Tibial nerve (tissue), 4 donors: Measurements from ENCODE around the gene ITGA1. TPM values are rescaled to one million over a fixed set of nuclear protein-coding genes. Genes with fewer than 3 reads are reported as not detected.
A peak's percentile ranks its signal among the peaks of the same experiment; 100 is the strongest.

Experiments
- DNase-seq, 2 donors: peaks; one replicate each; pipeline ENCODE4 v3.0.0-alpha.2; 2019; ENCODE audit warnings: low spot score in 2 of 2
- H3K27ac ChIP-seq, 4 donors: fragments of 200-600 bp; sonication (generic) in 3 of 4; one replicate each; pipeline ENCODE4 v1.5.1; 2017 to 2019; ENCODE audit warnings: mild to moderate bottlenecking in 1 of 4
- H3K27me3 ChIP-seq, 2 donors: fragments of 200-600 bp; sonication (generic) in 1 of 2; one replicate each; pipeline versions ENCODE4 v1.5.1 to v1.6.0; 2017 to 2019
- H3K36me3 ChIP-seq, 3 donors: fragments of 200-600 bp; sonication (generic); one replicate each; pipeline ENCODE4 v1.5.1; 2018 to 2019
- H3K4me1 ChIP-seq, 4 donors: fragments of 200-600 bp; sonication (generic) in 3 of 4; one replicate each; pipeline ENCODE4 v1.5.1; 2017 to 2019
- H3K4me3 ChIP-seq, 4 donors: fragments of 200-600 bp; sonication (generic) in 3 of 4; one replicate each; pipeline ENCODE4 v1.5.1; 2017 to 2019; ENCODE audit warnings: mild to moderate bottlenecking in 1 of 4, moderate library complexity in 1 of 4
- H3K9me3 ChIP-seq, 4 donors: fragments of 200-600 bp; sonication (generic) in 3 of 4; one replicate each; pipeline ENCODE4 v1.5.1; 2017 to 2019
- EP300 ChIP-seq, 2 donors: sonication (generic); formaldehyde crosslinking; IDR thresholded peaks; one replicate each; pipeline ENCODE4 v1.6.1; 2017; ENCODE audit warnings: antibody characterized with exemption in 2 of 2, mild to moderate bottlenecking in 1 of 2
- POLR2A ChIP-seq, 2 donors: fragments of 450-650 bp; IDR thresholded peaks; one replicate each; pipeline ENCODE4 v1.6.1; 2017; ENCODE audit warnings: antibody characterized with exemption in 2 of 2, mild to moderate bottlenecking in 2 of 2, moderate library complexity in 2 of 2
- WGBS, 2 donors: methylation state at CpG; one replicate each; pipeline ENCODE4 v1.1.5; 2018; 5-methylcytosine and 5-hydroxymethylcytosine counted together
- total RNA-seq, 4 donors: library from RNA; depleted of rRNA; stranded (reverse); fragments of >200 nt; gene quantifications; one replicate each; pipeline ENCODE4 v1.1.0, GENCODE V29; 2016
- TF ChIP-seq, protein P1 (sequence below), 5 experiments: fragments of 200-600 bp in 3 of 5; fragments of 450-650 bp in 2 of 5; sonication (generic) in 3 of 5; IDR thresholded peaks; one replicate each; pipeline ENCODE4 v1.5.1; 2016 to 2019; ENCODE audit warnings: antibody characterized with exemption in 5 of 5, mild to moderate bottlenecking in 3 of 5, moderate library complexity in 2 of 5

ITGA1 gene
- total RNA-seq, 4 donors from 2014 or later, result 26.8 to 62.5 (median 27.7) TPM

DNA sequence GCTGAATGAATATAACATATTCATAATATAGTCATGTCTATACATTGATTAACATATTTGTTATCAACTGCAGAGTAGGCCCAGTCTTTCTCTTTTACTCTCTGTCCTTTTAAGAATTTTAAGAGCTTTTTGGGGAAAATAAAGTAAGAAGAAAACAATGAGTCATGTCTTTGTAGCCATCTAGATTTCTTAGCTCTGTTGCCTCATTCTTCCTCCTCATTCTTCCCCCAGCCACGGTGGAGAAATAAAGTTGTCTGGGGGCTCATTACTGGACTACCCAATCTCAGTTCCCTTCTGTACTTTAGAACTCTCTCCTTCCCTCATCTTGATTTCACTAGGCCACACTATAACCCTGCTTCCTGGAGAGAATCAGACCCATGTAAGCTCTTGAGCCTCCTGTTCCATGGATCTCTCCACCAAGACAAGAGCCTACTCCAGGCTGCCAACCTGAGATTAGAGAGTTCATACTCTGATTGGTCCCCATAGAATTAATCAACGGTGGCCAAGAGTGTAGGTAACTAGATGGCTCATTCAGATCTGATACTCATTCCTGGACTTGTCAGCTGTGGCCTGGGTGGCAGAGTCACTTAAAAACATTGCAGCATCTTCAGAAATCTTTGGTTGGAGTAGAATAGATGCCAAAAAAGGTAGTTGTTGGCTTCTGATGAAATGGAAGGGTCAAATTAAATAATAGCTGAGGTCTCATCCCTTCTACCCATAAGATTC is 44.2 kb downstream of the ITGA1 start:
- Histone ChIP-seq H3K27ac (peak overlapping the region in 1 of 4 donors; percentile 56), H3K36me3 (no peaks in the 10 kb centered on the region), H3K27me3 (no peaks in the 10 kb centered on the region), H3K4me3 (no peak overlapping the region), H3K4me1 (peaks cover 0 to 20% (median 0%) of the 10 kb centered on the region in 4 donors), H3K9me3 (no peaks in the 10 kb centered on the region)
- DNase-seq, result no peak
- TF ChIP-seq, protein P1, sequence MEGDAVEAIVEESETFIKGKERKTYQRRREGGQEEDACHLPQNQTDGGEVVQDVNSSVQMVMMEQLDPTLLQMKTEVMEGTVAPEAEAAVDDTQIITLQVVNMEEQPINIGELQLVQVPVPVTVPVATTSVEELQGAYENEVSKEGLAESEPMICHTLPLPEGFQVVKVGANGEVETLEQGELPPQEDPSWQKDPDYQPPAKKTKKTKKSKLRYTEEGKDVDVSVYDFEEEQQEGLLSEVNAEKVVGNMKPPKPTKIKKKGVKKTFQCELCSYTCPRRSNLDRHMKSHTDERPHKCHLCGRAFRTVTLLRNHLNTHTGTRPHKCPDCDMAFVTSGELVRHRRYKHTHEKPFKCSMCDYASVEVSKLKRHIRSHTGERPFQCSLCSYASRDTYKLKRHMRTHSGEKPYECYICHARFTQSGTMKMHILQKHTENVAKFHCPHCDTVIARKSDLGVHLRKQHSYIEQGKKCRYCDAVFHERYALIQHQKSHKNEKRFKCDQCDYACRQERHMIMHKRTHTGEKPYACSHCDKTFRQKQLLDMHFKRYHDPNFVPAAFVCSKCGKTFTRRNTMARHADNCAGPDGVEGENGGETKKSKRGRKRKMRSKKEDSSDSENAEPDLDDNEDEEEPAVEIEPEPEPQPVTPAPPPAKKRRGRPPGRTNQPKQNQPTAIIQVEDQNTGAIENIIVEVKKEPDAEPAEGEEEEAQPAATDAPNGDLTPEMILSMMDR (IDR thresholded peaks at IDR 0.05), result no peak
- no peak for TF ChIP-seq EP300 (IDR thresholded peaks at IDR 0.05)
- no peak for TF ChIP-seq POLR2A (IDR thresholded peaks at IDR 0.05)
- WGBS, 2 donors, result 57 to 64% methylated on average over 2 of the region's 2 CpGs

DNA sequence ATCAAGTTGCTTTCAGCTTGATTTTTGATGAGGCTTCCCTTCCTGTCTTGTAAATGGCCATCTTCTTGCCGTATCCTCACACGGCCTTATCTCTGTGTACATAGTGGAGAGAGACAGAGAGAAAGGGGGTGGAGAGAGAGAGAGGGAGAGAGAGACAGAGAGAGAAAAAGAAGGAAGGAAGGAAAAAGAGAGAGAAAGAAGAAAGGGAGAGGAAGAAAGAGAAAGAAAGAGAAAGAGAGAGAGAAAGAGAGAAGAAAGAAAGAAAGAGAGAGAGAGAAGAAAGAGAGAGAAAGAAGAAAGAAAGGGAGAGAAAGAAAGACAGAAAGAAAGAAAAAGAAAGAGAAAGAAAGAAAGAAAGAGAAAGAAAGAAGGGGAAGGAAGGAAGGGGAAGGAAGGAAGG is 46.6 kb downstream of the ITGA1 start:
- no peaks in the 10 kb centered on the region for H3K9me3 ChIP-seq
- H3K36me3 ChIP-seq, result no peaks in the 10 kb centered on the region
- no peak overlapping the region for H3K4me3 ChIP-seq
- peak overlapping the region in 1 of 4 donors; percentile 17 for H3K27ac ChIP-seq
- WGBS, 2 donors, result 96 to 97% methylated on average over 2 of the region's 2 CpGs
- TF ChIP-seq, protein P1 (IDR thresholded peaks at IDR 0.05), result no peak
- no peak for TF ChIP-seq POLR2A (IDR thresholded peaks at IDR 0.05)
- TF ChIP-seq EP300 (IDR thresholded peaks at IDR 0.05), result no peak
- H3K27me3 ChIP-seq, result no peaks in the 10 kb centered on the region
- DNase-seq, result no peak
- H3K4me1 ChIP-seq, result peaks cover 0 to 39% (median under 1%) of the 10 kb centered on the region in 4 donors

DNA sequence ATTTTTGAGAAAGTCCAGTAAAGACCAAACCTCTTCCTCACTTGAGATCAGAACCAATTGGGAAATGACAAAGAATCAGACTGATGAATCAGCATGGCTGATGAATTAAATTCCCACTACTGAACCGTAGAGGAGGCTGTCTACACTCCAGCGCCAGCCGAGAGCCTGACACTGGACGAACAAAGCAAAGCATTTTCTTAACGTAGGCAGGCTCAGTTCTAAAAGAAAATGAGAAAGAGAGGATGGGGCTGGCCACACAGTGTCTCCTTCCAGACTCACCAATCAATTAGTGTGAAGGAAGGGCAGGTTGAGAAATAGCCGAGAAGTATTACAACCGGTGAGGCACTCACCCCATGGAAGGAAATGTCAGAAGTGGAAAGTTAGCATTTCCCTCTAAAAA is 49.4 kb downstream of the ITGA1 start:
- Histone ChIP-seq H3K36me3 (no peaks in the 10 kb centered on the region), H3K9me3 (no peaks in the 10 kb centered on the region), H3K27me3 (no peaks in the 10 kb centered on the region), H3K4me3 (peak overlapping the region in 1 of 4 donors; percentile 25), H3K4me1 (peaks cover 0 to 44% (median 5%) of the 10 kb centered on the region in 4 donors), H3K27ac (peak overlapping the region; percentile 47 to 85 (median 64))
- WGBS, 2 donors, result 23 to 29% methylated on average over 7 of the region's 7 CpGs
- TF ChIP-seq POLR2A (IDR thresholded peaks at IDR 0.05), result no peak
- peak in 1 of 2 donors; percentile 49 for TF ChIP-seq EP300 (IDR thresholded peaks at IDR 0.05)
- TF ChIP-seq, protein P1 (IDR thresholded peaks at IDR 0.05), result peak in 3 of 5 experiments; percentile 13 to 32 (median 16)
- no peak for DNase-seq

DNA sequence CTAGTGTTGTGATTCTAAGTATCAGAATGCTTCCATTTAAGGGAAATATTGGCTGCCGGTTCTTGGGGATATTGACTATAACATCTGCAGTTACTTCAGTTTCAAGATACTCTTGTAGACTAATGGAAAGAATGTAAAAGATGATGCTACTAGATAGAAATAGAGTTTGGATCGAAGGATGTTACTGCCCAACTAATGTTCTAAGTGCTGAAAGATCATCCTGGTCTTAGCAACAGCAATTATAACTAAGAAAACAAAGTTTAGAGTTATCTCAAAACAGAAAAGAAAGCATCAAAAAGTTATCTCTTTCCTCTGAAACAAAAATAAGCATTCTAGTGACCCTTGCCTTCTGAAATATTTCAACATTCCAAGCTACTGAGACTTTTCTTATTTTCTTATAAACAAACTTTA is 49.9 kb downstream of the ITGA1 start:
- H3K9me3 ChIP-seq, result no peaks in the 10 kb centered on the region
- peaks cover 0 to 44% (median 5%) of the 10 kb centered on the region in 4 donors for H3K4me1 ChIP-seq
- no peaks in the 10 kb centered on the region for H3K27me3 ChIP-seq
- H3K36me3 ChIP-seq, result no peaks in the 10 kb centered on the region
- no peak for DNase-seq
- peak overlapping the region in 1 of 4 donors; percentile 25 for H3K4me3 ChIP-seq
- H3K27ac ChIP-seq, result peak overlapping the region; percentile 47 to 85 (median 64)
- WGBS, 2 donors, result 14 to 40% methylated on average over 2 of the region's 2 CpGs
- TF ChIP-seq, protein P1 (IDR thresholded peaks at IDR 0.05), result no peak
- no peak for TF ChIP-seq EP300 (IDR thresholded peaks at IDR 0.05)
- no peak for TF ChIP-seq POLR2A (IDR thresholded peaks at IDR 0.05)

DNA sequence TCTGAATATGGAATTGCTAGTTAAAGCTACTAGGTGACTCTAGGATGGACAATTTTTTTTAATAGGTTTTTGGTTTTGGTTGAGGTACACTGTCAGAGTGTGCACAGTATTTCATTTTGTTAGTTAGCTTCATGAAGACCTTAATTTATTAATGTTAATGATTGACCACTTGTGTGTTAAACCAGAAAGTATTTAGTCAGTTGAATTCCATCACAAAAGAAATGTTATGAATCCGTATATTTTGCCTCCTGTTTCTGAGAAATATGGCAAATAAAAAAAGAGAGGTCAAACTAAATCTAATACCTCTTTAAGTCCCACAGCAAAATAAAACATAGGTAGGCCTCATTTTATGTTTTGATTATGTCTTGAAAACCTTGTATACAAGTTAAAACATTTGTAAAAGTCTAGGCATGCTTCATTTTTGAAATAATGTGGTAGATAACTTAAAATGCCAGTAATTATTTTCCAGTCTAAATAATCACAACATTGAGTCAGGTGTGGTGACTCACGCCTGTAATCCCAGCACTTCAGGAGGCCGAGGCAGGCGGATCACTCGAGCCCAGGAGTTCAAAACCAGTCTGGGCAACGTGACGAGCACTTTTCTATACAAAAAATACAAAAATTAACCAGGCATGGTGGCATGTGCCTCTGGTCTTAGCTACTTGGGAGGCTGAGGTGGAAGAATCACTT is 50.8 kb downstream of the ITGA1 start:
- H3K27ac ChIP-seq, result peak overlapping the region; percentile 10 to 85 (median 64)
- no peak for DNase-seq
- H3K4me1 ChIP-seq, result peaks cover 0 to 44% (median 5%) of the 10 kb centered on the region in 4 donors
- no peaks in the 10 kb centered on the region for H3K27me3 ChIP-seq
- WGBS, 2 donors, result 83 to 88% methylated on average over 7 of the region's 7 CpGs
- TF ChIP-seq, protein P1 (IDR thresholded peaks at IDR 0.05), result no peak
- no peak for TF ChIP-seq POLR2A (IDR thresholded peaks at IDR 0.05)
- no peak for TF ChIP-seq EP300 (IDR thresholded peaks at IDR 0.05)
- no peaks in the 10 kb centered on the region for H3K36me3 ChIP-seq
- no peak overlapping the region for H3K4me3 ChIP-seq
- H3K9me3 ChIP-seq, result no peaks in the 10 kb centered on the region
